HL-60 (cell line): ENCODE measurements around the gene NUP93.

Experiments used
- POLR2AphosphoS5 ChIP-seq: IDR thresholded peaks from 2 replicates; pipeline ENCODE4 v1.6.1; 2012; ENCODE audit warnings: low read depth
- REST ChIP-seq: IDR thresholded peaks from 2 replicates; pipeline ENCODE4 v1.6.1; 2012; ENCODE audit warnings: low read depth; ENCODE audit not compliant: insufficient replicate concordance
- TF ChIP-seq, protein P1 (sequence below): IDR thresholded peaks from one replicate; pipeline ENCODE4 v1.5.1; 2011; ENCODE audit warnings: low read length, control low read depth, inconsistent platforms; ENCODE audit not compliant: insufficient read depth

GRCh38 chr16:56792967-56793366, 63.0 kb downstream of the NUP93 start:
- TF ChIP-seq, protein P1, sequence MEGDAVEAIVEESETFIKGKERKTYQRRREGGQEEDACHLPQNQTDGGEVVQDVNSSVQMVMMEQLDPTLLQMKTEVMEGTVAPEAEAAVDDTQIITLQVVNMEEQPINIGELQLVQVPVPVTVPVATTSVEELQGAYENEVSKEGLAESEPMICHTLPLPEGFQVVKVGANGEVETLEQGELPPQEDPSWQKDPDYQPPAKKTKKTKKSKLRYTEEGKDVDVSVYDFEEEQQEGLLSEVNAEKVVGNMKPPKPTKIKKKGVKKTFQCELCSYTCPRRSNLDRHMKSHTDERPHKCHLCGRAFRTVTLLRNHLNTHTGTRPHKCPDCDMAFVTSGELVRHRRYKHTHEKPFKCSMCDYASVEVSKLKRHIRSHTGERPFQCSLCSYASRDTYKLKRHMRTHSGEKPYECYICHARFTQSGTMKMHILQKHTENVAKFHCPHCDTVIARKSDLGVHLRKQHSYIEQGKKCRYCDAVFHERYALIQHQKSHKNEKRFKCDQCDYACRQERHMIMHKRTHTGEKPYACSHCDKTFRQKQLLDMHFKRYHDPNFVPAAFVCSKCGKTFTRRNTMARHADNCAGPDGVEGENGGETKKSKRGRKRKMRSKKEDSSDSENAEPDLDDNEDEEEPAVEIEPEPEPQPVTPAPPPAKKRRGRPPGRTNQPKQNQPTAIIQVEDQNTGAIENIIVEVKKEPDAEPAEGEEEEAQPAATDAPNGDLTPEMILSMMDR = no peak
- TF ChIP-seq POLR2AphosphoS5 (no peak), REST (no peak)
